NK-92 treated with Interleukin-12 subunit alpha and Interleukin-12 subunit beta, amount 100 ng/mL, for 24 hours (cell line): Measurements from ENCODE around the gene CNDP1.

ENCODE experiments used
- DNase-seq: peaks from one replicate; lab custom pipeline; 2025; lab: John Stamatoyannopoulos, UW

The CNDP1 gene

DNA sequence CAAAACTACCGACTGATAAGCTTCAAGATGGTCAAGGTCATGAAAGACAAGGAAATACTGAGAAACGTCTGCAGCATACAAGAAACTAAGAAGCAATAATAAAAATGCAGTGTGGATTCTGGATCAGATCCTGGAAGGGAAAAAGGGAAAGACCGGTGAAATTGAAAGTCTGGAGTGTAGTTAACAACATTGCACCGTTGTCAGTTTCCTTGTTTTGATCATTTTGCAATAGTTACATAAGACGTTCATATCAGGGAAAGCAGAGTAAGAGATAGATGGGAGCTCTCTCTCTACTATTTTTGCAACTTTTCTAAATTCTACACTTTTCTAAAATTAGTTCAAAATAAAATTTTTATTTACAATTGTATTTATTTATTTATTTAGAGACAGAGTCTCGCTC, 48.3 kb downstream of the CNDP1 start:
- no peak for DNase-seq

DNA sequence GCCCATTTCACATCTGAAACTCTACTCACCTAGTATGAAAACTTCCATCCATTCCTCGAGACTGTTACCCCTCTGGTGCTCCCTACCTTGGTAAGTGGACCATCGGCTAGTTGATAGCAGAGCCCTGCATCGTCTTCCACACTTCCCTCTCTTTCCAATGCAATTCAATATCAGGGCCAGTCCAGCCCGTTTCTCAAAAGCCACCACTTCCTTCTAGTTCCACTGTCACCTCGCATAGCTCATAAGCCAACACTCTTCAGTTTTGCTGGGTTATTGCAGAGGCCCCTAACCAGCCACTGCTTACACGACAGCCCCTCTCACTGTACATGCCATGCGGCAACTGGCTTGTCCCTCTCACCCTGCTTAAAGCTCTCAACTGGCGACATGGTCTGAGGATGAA, 53.1 kb downstream of the CNDP1 start:
- DNase-seq, result no peak

DNA sequence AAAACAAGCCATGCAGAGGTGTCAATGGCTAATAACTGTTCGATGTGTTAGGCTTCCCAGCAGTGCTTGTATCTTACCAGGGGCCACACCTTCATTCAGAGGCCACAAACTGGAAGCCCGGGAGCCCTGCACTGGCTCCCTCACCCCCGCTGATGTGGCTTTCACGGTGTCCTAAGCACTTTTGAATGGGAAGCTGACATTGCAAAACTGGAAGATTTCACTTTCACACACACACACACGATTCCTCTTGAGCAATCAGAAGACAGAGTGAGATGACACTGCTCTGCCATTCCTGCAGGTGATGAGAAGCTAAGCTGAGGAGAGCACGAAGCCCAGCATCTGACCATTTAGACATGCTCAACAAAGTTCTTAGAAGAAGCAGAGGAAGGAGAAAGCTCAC, 54.7 kb downstream of the CNDP1 start:
- no peak for DNase-seq

DNA sequence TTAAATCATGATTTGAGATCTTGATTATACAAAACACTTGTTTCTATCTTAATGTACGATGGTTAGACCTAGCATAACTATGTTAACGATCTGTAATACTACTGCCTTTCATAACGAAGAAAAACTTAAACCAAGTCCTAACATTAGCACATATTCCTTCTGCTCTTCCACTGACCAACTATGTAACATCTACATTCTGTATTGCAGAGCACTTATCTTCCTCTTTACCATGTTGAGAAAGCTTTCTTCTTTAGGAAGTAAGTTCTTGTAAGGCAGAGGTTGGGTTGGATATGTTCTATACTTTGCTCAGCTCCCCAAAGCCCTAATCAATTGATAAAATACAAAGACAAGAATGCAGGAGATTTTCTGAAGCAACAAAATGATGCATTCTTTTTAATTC, 55.5 kb downstream of the CNDP1 start:
- DNase-seq, result no peak

DNA sequence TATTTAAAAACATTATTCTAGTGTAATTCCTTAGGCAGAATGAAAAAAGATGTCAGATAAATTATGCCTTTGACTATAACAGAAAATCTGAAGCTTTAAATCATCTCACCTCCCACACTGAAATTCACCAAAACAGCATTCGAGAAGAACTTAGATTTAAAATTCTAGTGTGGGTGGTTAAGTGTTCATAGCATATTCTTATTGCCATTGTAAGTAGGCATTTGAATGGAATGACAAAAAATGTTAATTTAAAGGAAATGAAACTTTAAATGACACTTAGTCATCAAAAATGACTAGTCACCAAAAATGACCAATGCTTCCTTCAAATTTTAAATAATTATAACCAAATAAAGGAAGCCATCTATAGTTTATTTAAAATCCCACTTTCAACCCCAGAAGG, 56.4 kb downstream of the CNDP1 start:
- no peak for DNase-seq

DNA sequence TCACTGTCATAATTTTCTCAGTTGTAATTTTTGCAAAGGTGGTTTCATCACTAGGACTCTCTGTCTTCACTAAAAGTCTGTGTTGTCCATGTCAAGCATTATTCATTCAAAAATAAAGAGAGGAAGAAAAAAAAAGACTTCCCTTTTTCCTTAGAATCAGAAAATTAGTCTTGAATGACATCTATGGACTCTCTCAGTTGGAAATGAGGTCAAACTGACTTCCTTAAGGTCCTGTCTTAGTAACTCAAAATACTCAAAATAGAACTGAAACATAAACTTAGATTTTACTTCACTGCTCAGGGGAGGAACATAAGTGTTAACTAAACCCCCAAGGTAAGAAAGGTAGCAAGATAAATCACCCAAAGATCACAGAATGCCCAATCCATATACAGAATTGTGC, 61.1 kb downstream of the CNDP1 start:
- DNase-seq, result no peak

DNA sequence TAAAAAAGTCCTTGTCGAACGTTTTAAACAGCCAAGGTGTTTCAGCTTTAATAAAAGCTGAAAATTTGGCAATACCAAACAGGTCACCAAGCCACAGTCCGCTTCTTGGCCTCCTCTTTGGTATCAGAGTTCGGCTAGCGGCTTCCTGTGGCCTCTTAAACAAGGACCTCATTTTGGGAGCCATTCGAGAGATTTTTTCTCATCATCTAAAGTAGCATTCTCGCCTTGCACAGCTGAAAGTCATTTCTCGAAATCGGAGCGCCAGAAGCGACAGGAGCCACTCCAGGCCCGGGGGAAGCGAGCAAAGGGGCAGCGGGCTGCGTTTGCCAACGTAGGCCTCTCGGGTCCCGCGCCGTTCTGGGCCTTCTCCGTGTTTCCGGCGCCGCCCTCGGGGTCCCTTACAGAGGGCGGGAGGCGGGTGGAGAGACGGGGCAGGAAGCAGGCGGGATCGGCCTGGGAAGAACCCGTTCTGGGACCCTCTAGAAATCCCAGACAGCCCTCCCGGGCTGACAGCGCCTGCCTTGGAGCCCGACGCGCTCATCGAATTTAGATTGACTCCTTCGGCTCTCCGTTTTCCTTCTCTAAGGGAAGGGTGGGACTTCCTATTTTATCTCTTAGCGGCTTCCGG, 62.8 kb downstream of the CNDP1 start:
- DNase-seq, result peak; percentile 67

DNA sequence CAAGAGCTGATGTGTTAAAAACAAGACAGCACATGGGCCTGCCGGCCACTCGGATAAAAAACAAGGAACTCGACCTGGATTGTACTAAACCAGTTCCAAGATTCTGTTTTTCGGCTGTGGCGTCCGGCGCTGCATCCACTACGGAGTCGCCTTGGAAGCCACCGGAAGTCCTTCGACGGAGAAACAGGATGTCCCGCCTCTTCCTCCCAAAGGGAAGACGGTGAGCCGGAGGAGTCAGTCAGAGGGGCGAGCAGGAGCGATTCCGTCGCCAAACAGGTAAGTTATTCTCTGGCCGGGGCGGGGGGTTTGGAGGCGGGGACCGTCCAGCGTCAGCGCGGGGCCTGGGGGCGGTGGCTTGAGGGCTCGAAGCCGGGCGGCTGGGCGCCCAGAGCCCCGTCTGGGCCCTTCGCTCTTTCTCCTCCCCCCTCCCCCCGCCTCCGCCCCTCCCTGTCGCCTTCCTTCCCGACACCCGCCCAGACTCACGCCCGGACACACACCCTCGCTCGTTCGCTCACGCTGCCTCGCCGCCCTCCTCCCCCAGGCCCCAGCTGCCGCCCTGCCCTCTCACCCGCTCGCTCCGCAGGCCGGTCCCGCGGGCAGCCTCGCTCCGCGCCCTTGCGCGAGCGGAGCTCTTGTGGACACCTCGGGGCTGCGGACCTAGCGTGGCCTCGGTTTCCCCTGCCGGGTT, 63.5 kb downstream of the CNDP1 start, which contains the start of gene ZNF407:
TSS of gene ZNF407 (plus strand) at position 209 of the 688 bp plus-strand sequence. CDS start 33,150 bp downstream, outside the sequence.
- DNase-seq, result peak; percentile 86

DNA sequence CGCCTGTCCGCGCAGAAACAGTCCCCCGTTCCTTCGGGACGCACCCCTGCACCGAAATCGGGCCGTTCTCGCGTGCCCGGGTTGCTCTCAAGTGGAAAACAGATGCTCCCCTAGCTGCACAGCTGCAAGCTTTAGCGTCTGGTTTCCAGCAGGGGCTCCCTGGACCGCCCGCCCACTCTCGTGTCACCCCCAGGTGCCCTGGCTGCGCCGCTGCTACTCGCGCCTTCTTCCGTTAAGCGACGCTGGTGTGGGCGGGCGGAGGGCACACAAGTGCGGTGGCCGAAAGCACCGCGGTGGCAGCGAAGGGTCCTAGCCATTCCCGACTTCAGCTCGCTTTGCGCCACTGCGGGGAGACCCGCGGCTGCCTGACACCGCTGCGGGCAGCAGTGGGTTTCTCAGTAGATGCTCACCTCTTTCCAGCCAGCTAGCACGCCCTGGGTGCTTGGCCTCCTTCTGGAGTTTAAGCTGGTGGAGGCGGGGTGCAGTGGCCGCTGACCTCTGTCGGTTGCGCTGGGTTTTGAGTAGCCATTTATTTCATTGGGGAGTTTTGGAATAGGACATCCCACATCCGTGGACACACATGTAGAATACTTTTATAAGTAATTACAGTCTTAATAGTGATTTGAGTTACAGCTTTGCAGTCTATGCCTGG, 64.2 kb downstream of the CNDP1 start:
- DNase-seq, result peak; percentile 66

DNA sequence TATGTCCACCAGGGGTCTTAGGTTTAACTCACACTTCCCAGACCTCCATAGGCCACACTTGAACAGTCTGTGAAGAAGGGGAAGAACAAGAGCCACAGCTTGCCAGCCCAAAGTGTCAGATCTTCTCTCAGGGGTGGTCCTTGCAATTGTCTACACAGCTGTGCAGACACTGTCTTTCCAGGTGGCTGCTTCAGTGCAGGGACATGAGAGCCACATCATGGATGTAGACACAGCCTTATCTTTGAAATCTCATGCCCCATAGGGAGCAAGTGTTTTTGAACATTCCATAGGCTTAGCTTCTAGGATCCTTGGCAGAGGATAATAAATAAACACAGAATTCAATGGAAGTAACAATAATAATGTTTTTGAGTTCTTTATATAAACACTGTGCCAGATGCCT, 70.1 kb downstream of the CNDP1 start:
- no peak for DNase-seq

DNA sequence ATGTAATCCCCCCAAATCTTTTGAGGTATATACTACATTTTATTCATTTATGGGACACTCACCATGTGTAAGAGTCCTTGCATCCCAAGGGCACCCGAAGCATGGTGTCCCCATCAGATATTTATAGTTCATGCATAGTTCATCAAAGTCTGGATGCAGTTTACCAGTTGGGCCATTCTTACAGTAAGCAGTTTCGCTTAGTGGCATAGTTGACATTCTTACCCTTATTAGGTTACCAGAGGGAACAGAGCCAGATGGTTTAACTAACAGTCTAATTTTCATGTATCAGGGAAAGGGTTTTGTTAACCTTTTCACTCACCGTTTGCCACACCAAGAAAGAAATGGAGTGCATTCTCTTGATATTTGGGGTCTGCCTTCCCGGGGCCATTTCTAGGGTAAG, 70.5 kb downstream of the CNDP1 start:
- DNase-seq, result no peak

DNA sequence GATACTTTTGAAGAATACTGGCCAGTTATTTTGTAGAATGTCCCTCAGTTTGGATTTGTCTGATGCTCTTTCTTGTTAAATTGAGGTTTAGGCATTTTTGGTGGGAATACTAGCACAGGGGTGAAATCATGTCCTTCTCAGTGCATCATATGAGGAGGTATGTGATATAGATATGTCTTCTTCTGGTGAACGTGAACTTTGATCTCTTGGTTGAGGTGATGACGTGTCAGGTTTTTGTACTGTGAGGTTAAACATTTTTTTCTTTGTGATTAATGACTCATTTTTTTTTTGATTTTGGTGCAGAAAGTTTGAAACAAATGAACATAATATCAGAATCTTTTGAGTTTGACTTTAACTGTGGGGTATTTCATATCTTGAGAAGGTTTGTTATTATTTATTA, 74.4 kb downstream of the CNDP1 start:
- DNase-seq, result no peak

DNA sequence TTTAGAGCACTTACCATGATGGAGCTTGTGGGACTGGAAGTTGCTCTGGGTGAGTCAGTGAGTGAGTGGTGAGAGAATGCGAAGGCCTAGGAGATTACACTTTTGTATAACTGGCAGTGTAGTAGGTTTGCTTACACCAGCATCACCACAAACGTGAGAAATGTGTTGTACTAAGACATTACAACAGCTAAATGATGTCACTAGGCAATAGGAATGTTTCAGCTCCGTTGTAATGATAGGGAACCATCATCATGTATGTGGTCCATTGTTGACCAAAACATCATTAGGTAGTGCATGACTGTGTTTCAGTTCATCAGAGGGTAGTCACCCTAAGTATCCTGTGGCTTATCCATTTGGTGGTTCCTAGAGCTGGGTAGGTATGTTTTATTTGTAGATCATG, 75.2 kb downstream of the CNDP1 start:
- no peak for DNase-seq

DNA sequence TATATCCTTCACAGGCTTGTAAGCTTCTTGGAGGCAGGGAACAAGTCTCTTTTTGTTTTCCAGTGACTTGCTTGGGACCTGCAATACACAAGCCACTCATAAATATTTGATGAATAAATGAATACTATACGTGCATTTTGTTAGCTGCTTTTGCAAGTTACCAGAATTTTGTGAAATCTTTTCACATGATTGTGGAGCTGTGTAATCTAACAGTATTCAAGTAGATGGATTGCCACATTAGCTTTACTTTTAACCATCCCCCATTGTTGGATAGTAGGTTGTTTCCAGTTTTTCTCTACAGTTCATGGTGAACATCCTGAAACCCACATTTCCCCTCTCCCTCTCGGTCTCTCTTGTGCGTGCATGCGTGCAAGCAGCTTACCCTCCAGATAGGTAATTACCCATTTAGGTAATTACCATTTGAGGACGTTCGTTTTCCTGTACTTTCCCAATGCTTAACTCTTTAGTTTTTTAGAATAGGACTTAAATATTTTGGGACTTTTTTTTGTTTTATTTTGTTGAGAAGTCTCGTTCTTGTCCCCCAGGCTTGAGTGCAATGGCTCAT, 75.8 kb downstream of the CNDP1 start:
- no peak for DNase-seq

DNA sequence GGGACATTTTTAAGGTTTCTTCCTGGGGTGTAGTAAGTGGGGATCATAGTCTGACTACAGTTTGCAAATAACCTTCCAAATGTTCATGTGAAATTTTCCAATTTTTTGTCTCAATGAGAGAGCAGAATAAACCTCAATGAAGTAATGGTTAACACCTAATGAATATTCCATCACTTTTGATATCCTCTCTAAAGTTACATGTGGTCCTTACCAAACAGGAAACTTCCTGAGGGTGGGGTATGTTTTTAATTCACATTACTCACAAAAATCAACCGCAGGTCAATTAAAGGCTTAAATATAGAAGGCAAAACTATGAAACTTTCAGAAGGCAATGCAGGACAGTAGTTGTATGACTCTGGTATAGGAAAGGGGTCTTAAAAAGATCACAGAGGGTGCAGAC, 76.6 kb downstream of the CNDP1 start:
- no peak for DNase-seq

DNA sequence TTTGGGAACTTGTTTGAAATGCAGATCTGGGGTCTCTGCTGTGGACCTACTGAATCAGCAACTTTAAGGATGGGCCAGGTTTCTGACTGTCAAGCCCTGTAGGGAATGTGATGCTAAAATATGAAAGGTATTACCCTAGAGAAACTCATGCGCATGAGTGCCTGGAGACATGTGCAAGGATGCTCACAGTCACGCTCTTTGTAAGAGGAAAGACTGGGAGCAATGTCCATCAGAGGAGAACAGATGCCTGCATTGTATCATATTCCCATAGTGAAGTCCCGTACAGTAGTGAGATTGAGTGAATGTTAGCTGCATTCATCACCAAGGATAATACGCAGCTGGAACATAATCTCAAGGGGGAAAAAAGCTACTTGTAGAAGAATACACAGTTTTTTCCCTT, 77.5 kb downstream of the CNDP1 start:
- DNase-seq, result no peak

DNA sequence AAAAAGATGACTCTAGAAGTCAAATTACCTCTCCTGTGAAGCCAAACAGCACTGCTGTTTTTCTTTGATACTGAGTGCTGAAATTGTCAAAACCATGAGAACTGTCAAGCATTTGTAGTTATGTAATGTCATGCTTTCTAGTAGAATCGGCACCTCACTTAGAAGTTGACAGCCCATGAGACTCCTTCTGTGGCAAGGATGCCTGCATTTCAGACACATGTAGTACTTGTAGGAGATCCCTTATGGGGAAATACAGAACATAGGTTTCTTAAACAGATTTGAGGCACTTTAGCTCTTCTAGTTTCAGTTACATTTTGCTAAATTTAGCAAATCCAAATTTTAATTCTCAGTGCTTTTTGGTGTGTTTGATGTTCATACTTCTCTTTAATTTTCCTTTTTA, 79.1 kb downstream of the CNDP1 start:
- DNase-seq, result no peak

DNA sequence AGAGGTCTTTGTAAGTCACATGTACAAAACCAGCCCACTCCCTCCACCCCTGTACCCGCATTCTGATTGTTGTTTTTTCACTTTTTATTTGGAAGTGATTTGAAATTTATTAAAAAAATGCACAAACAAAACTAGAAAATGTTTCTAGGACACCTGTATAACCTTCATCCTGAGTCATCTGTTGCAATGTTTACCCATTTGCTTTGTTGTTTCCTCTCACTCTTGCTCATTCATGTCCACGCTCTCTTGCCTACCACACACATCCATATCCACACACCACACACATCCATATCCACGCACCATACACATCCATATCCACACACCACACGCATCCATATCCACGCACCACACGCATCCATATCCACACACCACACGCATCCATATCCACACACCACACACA, 82.2 kb downstream of the CNDP1 start:
- no peak for DNase-seq

DNA sequence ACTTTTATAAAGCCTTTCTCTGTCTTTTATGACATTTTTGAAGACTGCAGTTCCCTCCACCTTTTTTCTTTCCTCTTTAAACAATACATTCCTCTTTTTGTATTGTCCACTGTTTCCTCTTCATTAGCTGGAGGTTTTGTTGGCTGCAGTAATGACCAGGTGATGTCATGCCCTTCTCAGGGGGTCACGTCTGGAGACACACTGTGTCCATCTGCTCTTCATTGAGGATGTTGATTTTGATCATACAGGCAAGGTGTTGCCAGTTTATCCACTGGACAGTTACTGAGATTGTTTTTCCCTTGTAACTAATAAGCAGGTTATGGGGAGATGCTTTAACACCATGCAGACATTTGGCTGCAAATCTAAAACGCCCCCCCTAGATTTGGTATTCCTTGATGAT, 83.2 kb downstream of the CNDP1 start:
- DNase-seq, result no peak

DNA sequence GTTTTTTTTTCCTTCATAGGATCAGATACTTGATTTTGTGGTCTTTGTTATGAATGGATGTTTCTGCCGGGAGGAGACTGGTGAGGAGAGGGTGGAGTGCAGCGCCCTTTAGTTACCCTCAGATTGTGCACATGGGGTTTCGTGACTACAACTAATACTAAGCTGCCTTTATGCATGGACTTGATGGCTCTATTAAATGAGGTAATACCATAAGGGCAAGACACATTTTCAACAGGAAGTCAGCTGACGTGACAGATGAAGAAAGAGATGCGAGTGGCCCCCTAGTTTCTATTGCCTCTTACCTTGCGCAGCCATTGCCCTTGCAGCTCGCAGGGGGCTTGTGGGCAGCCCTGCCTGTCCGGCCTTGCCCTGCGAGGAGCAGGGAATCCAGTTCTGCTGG, 87.8 kb downstream of the CNDP1 start:
- no peak for DNase-seq

DNA sequence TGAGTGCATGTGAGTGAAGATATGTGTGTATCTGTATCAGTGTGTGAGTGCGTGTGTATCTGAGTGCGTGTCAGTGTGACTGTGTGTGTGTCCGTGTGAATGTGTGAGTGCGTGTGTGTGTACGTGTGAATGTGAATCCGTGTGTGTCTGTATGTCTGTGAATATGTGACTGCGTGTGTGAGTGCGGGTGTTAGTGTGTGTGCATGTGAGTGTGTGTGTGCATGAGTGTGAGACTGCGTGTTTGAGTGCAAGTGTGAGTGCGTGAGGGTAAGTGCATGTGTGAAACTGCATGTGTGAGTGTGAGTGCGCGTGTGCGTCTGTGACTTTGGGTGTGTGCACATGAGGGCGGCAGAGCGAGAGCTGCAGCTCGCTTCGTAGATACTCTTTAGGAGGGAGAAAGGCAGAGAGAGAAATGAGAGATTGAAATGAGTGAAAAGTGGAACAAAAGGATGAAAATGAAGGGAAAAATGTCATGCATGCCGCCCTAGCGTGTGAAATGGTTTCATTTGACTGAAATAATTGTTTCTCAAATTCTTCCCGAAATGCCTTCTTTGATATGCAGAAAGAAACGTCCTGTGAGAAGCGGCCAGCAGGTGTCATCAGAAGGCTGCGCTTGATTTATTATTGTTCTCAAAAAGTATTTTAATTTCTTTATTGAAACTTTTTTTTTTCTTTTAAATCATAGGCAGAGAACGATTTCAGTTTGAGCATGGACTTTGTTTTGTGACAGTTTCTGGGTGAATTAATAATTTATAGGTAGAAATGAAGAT, 88.9 kb downstream of the CNDP1 start:
- no peak for DNase-seq

DNA sequence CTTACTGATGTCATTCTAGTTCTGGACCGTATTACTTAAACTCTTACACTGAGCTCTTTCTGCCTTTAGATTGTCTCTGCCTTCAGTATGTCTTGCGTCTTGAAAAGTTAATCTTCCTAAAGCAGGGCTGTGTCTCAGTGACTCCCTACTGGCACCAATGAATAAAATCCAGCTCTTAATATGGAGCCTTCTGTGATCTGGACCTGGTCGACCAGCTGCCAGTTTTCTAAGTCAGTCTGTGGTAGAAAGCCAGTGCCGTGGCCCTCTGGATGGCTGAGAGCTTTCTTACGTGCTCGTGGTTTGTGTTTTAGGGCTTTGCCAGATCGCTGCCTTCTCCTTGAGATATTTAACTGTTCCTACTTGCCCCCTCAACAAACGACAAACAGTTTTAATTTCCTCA, 90.2 kb downstream of the CNDP1 start:
- DNase-seq, result no peak
